GM10847 (cell line): ENCODE measurements around the gene ADAMTS8.

Experiments used
- POLR2A ChIP-seq: IDR thresholded peaks from 2 replicates; pipeline ENCODE4 v1.6.1; 2011; ENCODE audit not compliant: insufficient read length; ENCODE audit errors: extremely low read depth

Gene ADAMTS8

DNA sequence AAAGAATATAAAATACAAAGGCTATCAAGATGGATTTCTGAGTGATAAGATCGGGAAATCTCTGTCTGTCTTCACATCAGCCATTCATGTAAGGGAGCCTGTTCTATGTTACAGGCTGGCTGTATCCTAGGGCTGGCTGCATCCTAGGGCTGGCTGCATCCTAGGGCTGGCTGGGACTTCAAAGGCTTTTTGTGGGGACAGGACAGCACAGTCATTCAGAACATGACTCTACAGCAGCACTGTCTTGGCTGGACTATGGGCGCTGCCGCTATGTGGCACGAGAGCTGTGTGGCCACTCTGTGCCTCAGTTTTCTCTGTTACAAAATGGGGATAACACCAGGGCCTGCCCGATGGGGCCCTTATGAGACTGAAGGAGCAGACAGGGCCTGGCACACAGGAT is 10.2 kb downstream of the ADAMTS8 start:
- TF ChIP-seq POLR2A: no peak

DNA sequence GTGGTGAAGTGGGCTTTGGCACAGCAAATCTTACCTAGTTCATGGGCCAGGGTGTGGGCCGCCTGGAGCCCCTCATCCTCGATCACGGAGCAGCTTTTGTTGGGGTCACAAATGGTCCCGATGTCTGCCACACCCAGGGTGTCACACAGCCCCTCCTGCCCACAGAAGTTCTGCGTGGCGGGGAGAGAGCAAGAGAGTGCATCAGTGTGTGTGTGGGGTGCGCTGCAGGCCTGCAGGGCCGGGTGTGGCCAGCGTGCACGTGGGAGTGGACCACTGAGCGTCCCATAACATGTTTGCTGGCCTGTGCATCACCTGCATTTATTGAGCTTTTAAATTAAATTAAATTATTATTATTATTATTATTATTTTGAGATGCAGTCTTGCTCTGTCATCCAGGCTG is 11.5 kb downstream of the ADAMTS8 start:
- no peak for TF ChIP-seq POLR2A

DNA sequence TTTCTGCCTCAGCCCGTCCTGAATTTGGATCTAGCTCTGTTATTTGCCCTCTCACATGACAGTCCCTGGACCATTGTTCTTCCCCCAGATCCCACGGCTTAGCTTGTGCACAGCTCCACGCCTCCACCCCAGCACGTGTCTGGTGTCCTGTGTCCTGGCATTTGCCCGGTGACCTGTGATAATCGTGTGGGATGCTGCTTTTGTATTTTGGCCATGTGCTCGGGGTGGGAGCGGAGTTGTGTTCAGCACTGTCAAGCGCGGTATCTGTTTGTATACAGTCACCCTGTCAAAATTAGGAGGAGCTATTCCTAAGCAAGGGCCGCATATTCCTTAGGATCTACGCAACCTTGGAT is 11.9 kb downstream of the ADAMTS8 start:
- TF ChIP-seq POLR2A: no peak

DNA sequence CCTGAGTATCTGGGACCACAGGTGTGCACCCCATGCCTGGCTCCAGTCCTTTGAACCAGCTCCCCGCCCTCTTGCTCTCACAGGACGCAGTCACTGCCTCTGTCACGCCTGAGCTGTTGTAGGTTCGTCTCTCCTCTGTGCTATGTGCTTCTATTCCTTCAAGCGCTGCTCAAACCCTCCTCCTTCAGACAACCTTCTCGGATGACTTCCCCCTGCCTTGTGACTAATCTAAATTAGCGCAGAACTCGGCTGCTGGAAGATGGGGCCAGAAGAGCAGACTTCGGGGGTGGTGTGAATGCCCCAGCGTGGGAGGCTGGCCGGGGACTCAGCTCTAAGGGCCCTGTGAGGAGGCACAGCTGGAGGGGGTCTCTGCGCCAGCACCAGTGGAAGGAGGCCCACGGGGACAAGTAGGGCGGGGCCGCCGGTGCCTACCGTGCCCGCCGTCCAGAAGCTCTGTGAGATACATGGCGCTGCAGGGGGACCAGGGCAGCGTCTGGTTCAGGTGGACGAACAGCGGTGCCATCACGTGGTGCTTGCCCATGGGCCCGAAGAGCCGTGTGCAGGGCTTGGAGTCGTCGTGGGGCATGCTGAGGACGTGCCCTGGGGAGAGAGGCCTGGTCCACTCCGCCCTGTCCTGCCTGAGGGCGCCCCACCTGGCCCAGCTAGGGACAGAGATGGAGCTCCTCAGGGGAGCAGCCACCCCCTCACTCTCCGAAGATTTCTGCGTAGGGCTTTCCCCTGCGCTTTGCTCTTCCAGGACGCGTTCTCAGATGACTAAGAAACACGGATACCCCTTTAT is 12.5 kb downstream of the ADAMTS8 start:
- no peak for TF ChIP-seq POLR2A

DNA sequence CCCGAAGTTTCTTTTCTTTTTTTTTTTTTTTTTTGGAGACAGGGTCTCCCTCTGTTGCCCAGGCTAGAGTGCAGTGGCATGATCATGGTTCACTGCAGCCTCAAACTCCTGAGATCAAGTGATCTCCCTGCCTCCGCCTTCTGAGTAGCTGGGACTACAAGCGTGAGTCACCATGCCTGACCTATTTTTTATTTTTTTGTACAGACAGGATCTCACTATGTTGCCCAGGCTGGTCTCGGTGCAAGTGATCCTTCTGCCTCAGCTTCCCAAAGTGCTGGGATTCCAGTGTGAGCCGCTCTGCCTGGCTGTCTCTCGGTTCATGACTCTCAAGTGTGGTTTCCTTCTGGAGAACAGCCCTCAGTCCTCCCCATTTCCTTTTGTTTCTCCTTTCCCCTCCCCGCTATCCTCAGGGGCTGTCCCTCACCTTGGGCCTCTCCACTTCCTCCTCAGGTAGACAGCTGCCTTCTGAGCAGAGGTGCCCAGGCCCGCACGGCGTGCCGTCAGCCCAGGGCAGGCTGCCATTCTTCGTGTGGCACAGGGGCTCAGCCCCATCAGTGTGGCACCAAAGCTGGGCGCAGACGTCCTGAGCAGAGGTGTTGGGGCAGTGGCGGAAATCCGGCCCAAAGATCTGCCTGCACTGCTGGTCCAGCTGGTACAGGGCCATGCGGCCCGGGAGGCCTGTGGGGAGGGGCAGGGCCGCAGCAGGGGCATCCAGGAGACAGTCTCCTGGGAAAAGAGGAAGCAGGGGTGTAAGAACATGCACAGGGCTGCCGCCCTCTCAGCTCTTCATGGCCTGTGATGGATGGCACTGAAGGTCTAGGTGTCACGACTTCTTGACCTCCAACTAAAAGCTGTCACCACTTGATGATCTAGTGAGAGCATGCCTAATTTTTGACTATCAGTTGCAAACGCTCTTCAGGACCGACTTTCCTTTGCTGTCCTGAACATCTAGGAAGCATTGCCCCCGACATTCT is 14.0 kb downstream of the ADAMTS8 start:
- TF ChIP-seq POLR2A: no peak

DNA sequence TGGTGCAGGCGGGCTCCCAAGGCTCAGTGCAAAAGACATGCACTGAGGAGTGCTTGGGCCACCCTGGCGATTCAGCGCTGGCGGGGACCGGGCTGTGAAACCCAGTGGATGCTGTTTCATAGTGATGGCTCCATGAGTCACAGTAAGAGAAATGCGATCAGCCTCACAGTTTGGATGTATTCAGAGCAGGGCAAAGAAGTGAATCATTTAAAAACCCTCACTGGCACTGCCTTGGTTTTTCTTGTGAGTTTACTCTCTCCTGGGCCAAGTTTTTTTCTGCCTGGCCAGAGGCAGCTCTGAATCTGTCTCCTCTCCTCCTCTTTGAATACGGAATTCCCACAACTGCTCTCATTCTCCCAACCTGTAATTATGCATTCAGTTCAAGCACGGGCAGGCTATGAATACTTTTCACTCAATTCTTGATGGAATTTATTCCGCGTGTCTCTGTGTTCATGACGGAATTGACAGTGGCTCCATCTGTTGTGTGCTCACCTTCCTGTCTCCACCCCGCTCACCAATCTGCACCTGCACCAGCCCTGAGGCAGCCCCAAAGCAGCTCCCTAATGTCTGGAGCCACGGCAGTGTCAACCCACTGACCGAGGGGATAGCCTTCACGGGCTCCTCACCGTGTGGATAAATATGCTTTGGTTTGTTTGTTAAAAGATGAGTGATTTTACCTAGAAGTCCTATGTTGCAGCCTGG is 14.9 kb downstream of the ADAMTS8 start:
- no peak for TF ChIP-seq POLR2A

DNA sequence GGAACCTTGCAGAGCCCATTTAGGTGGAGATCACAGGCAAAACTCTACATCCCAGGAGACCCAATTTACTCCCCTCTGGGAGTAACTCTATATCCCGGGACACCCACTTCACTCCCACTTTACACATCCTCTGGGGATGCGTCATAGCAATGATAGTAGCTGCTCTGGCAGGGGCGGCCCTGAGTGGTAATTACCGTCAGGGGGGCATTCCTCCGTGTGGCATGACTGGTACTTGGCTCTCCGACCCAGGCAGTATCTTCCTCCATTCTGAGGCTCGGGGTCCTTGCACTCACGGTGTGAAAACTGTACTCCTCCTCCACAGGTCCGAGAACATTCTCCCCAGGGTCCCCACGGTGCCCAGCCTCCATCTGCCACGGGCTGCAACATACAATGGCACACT is 17.2 kb downstream of the ADAMTS8 start:
- no peak for TF ChIP-seq POLR2A

DNA sequence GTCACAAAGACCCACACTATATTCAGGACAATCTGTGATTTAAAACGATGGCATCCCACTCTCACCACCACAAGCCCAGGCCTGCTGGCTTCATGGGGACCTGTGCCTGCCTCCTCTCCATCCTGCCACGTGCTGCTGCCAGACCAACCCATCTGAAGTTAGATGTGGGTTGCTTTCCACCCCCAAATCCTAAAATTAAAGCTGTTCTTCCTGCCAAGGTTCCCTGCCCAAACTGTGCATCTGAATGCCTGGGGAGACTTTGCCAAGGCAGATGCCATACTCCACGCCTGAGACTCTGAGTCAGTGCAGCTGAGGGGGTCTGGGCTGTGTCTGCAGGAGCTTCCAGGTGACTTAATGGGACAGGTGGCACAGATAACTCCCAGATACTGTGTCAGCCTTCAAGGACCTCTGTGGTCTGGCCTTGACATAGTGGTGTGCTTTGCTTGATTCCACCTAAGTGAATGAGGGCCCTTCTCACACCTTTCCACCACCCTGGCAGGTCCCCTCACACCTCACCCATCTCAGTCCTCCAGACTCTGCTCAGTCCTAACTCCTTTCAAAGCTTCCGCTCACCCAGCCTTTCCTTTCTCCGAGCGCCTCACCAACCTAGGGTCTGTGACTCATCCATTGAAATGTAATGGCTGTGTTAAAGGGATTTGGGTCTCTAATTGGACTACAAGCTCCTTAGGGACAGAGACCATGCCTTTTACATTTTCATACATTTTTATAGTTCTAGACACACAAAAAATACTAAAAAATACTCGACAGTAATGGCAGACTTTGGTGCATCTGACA is 18.6 kb downstream of the ADAMTS8 start:
- TF ChIP-seq POLR2A: no peak

DNA sequence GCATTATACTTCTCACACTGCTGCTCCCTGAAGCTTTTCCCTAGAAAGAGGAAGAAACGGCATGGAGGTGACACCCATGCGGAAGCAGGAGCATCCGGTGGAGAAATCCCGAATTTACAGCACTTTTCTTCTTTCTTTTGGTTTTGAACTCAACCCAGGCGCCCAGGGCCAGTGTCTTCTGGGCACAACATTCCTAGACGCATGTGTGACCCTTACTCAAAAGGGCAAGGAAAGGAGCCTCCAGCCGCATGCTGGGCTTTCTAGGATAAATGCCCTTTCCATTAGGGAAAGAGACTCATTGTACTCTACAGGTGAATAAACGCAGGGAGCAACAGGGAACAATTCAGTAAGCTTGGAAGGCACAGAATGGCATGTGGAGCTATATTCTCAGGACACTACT is 19.5 kb downstream of the ADAMTS8 start:
- no peak for TF ChIP-seq POLR2A

DNA sequence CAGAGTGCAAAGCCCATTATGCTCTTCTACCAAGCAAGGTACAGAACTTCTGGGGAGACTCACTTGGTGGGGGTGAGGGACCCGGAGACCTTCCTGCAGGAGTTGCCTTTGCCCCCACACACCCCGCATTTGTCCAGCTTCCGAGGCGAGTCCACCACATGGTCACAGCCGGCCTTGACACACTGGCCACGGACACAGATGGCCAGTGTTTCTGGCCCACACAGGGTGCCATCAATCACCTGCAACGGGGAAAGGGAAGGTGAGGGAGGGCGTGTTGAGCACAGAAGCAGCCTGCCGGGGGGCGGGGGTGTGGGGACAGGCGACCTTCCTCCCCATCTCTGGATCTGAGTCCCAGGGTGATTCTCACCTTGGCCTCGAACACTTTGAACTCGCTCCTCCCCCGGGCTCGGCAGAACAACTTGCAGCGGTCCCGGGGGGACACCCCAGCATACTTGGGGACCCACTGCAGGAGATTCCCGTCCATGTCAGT is 20.0 kb downstream of the ADAMTS8 start:
- TF ChIP-seq POLR2A: no peak

DNA sequence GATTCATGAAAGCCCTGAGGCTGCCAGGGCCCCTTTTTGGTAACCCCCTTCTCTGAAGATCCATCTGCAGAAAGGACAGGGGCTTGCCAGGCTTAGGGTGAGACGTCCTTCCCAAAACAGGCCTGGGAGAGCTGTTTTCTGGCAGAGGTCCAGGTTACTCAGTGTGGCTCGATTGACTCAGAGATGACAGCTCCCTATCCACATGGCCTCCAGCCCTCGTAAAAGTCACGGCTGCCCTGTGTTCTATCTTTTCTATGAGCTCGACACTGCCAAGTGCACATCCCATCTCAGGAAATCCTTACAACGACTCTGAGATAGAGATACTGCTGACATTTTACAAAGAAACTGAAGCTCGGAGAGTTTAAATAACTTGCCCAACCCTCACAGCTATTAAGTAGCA is 20.4 kb downstream of the ADAMTS8 start:
- TF ChIP-seq POLR2A: no peak

DNA sequence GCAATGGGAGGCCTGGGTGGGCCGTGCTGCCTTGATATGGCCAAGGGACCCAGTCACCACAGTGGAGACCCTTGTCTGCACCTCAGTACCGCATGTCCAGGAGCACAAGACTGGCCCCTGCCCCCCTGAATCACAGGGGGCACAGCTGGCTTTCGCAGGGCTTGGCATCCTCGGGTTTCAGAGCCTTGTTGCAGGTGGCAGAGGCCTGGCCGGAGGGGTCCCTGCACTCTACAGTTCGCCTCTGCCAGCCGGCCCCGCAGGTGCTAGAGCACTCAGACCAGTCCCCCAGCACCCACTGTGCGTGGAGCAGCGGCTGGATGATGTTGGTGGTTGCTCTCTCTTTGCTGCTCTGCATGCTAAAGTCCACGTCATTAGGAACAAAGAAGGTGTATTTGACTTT is 23.0 kb downstream of the ADAMTS8 start:
- no peak for TF ChIP-seq POLR2A

DNA sequence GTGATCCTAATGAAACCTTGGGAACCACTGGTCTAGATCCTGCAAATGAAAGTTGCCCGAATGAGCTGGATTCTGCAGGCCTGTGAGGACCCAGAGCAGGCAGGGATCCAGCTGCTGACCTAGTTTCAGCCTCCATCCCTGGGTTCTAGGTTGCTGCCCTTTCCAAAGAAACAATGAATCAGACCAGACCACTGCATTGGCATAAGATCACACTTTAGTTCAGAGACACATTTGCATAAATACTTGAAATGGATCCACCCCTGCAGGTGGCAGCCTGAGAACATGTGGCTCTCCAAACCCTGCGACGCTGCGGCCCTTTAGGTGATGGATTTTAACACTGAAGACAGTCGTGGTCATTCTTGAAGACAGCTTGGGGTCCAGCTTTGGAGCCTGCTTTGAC is 23.7 kb downstream of the ADAMTS8 start:
- no peak for TF ChIP-seq POLR2A

DNA sequence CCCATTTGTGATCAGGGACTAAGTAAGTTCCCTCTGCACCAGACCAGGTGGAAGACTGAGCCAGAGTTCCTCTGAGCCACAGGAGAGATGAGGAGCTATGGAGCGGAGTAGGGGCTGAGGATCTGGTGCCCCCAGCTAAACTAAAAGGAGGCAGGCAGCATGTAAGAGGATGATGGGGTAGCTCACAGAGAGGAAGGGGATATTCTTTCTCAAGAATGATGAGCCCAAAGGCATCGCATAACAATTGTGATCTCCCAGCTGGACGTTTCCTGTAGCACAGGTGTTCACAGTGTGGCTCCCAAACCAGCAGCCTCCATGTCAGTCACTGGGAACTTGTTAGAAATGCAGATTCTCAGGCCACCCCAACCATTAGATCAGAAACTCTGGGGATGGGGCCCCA is 24.4 kb downstream of the ADAMTS8 start:
- TF ChIP-seq POLR2A: no peak
